ENCODE measurements around the gene GUCY1A2.

Gene GUCY1A2

DNA sequence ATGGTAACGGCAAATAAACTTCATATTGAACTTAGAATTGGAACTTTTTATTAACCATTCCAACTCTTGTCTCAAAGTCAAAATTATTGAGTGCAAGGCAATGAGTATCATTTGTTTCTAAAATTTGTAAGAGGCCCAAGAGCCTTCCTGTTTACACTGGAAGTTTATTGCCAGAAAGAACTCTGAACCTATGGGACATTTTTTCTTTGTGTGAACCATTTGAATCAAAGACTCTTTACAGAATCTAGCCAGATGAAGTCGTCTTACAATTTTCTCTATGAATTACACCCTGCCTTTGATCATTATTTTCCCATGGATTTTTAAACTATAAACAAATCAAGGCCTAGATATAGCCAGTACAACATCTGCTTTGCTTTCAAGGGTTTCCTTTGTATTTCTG, 2.3 kb upstream of the GUCY1A2 start:
- H3K9me3 ChIP-seq (ENCODE audit: control insufficient read depth, low read length) = no peaks in the 10 kb centered on the region
- no peak overlapping the region for H3K4me3 ChIP-seq (ENCODE audit: low read length)
- peaks cover 9% of the 10 kb centered on the region for H3K4me1 ChIP-seq (ENCODE audit: control insufficient read depth, insufficient read depth, low read length)
- H3K27me3 ChIP-seq (ENCODE audit: control insufficient read depth, insufficient read depth, low read length) = peaks cover 33% of the 10 kb centered on the region
- H3K9ac ChIP-seq (ENCODE audit: low read length) = no peak overlapping the region
- H3K36me3 ChIP-seq (ENCODE audit: control insufficient read depth, insufficient read depth, low read length) = no peaks in the 10 kb centered on the region

DNA sequence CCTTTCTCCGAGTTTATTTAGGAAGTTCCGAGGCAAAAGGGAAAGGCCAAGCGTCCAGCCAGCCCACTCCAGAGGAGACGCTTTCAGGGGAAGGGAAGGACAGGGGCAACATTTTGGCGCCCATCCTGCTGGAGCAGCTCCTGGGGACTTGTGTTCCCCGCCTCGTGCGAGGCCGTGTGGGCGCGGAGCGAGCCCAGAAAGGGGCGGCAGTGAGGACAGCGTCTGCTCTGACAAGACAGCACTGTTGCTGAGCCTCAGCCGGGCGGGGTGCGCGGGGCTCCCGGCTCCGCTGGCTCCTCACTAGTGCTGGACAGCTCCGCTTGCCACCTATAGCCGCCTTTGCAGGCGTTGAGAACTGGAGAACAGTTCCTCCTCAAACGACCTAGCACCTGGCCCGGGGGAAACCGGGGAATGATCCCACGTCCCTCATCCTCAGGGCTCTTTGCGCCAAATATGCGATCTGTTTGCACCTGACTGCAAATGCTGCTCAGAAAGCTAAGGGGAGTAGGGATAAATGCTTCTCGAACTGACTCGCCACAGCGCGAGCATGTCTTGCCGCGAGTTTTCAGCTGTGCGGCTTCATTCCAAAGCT, 722 bp upstream of the GUCY1A2 start:
- Histone ChIP-seq H3K9me3 (ENCODE audit: control insufficient read depth, low read length) (no peaks in the 10 kb centered on the region), H3K9ac (ENCODE audit: low read length) (no peak overlapping the region), H3K4me1 (ENCODE audit: control insufficient read depth, insufficient read depth, low read length) (peaks cover 9% of the 10 kb centered on the region), H3K4me3 (ENCODE audit: low read length) (no peak overlapping the region), H3K27me3 (ENCODE audit: control insufficient read depth, insufficient read depth, low read length) (peaks cover 33% of the 10 kb centered on the region), H3K36me3 (ENCODE audit: control insufficient read depth, insufficient read depth, low read length) (no peaks in the 10 kb centered on the region)

DNA sequence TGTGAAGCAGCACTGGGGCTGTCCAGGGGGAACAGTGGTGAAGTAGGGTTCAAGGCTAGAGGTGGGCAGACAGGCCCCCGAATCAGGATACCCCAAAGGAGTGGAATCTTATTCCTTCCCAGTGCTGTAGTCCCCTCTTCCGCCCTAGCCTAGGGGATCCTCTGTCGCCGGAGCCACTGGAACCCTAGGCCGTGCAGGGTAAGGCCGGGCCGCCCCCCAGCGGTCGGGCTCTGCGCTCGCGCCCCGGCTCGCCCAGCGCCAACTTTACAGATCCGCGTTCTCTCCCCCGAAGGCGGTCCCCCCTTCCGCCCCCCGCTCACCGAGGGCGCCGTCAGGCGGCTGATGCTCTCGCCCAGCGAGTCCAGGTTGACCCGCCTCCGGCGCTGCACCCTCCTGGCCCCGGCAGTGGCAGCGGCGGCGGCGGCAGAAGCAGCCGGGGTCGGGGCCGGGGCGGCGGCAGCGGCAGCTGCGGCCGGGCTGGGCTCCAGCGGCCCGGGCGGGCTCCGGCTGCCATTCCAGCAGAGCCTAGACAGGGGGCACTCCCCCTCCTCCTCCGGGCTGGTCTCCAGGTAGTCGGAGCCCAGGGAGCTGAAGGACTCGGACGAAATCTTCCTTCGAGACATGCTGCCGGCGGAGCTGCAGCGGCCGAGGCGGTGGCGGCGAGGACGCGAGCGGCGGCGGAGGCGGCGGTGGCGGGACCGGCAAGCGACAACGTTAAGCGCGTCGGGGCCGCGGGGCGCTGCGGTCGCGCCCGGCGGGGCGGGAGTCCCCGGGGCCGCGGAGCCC, 650 bp downstream of the GUCY1A2 start:
- Histone ChIP-seq H3K27me3 (ENCODE audit: control insufficient read depth, insufficient read depth, low read length) (peaks cover 33% of the 10 kb centered on the region), H3K9me3 (ENCODE audit: control insufficient read depth, low read length) (no peaks in the 10 kb centered on the region), H3K9ac (ENCODE audit: low read length) (no peak overlapping the region), H3K4me3 (ENCODE audit: low read length) (no peak overlapping the region), H3K4me1 (ENCODE audit: control insufficient read depth, insufficient read depth, low read length) (peaks cover 9% of the 10 kb centered on the region), H3K36me3 (ENCODE audit: control insufficient read depth, insufficient read depth, low read length) (no peaks in the 10 kb centered on the region)

DNA sequence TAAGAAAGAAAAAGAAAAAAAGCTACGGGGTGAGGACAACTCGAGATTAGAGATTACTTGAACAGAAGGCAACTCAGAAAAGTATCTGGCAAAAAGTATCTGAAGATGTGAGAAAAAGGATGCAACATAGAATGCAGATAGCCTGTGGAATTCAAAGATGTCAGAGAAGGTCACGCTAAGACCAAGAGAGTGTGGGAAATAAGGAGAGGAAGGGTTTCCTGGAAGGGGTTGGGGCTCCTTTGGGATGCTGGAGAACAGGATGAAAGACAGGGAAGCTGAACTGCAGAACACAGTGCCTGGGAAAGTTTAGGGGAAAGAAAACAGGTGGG, 1.2 kb downstream of the GUCY1A2 start:
- Histone ChIP-seq H3K9me3 (ENCODE audit: control insufficient read depth, low read length) (no peaks in the 10 kb centered on the region), H3K4me3 (ENCODE audit: low read length) (no peak overlapping the region), H3K36me3 (ENCODE audit: control insufficient read depth, insufficient read depth, low read length) (no peaks in the 10 kb centered on the region), H3K4me1 (ENCODE audit: control insufficient read depth, insufficient read depth, low read length) (peaks cover 9% of the 10 kb centered on the region), H3K27me3 (ENCODE audit: control insufficient read depth, insufficient read depth, low read length) (peaks cover 33% of the 10 kb centered on the region), H3K9ac (ENCODE audit: low read length) (no peak overlapping the region)

DNA sequence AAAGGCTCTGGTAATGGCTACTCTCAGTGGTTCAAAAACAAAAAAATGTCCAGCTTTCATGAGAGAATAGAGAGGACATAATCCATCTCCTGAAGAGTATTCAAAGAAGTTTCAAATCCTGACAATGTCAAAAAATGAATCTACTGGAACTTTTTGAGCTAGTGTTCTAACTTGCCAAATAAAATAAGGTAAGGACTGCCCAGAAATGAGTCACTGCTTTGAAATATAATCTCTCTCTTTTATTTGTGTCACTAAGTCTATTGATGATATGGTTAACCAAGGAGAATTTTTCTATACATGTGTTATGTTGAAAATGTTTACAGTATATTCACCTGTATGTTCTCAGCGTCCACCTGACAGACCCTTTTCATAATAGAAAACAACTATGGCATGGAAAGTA, 3.4 kb downstream of the GUCY1A2 start:
- Histone ChIP-seq H3K4me1 (ENCODE audit: control insufficient read depth, insufficient read depth, low read length) (peaks cover 9% of the 10 kb centered on the region), H3K36me3 (ENCODE audit: control insufficient read depth, insufficient read depth, low read length) (no peaks in the 10 kb centered on the region), H3K9me3 (ENCODE audit: control insufficient read depth, low read length) (no peaks in the 10 kb centered on the region), H3K4me3 (ENCODE audit: low read length) (no peak overlapping the region), H3K27me3 (ENCODE audit: control insufficient read depth, insufficient read depth, low read length) (peaks cover 33% of the 10 kb centered on the region), H3K9ac (ENCODE audit: low read length) (no peak overlapping the region)

DNA sequence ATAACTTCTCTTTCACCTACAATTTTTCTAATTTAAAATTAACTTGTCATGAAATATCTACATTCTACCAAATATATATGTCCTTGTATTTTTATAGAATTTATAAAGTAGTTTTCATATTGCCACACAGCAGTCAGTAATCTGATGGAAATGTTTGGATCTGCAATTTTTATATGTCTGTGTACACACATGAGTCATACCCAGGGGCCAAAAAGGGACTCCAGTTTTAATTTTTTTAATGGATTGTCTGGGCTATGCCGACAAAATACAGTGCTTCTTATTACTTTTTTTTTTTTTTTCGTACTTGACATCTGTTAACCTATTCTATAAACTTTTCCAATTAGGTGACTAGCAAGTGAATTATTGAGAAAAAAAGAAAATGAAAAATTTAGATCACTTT, 6.3 kb downstream of the GUCY1A2 start:
- H3K9me3 ChIP-seq (ENCODE audit: control insufficient read depth, low read length) = no peaks in the 10 kb centered on the region

DNA sequence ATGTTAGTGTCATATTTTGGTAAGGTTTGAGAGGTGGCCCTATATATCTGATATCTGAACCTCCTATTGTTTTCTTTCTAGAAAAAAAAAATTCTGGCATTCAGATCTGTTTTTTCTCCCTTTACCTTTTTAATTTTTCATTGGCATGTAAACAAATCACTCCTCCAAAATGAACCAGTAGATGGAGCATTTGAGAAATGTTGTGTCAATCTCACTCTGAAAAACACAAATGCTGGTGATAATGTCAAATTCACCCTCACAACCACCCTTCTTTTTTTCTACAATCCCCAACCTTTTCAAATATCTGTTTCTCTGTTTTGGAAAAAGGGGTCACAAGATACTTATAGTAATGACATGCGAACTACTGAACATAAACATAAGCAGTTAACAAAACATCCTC, 9.1 kb downstream of the GUCY1A2 start:
- Histone ChIP-seq H3K9me3 (ENCODE audit: control insufficient read depth, low read length) (no peaks in the 10 kb centered on the region), H3K27me3 (ENCODE audit: control insufficient read depth, insufficient read depth, low read length) (no peaks in the 10 kb centered on the region), H3K9ac (ENCODE audit: low read length) (no peak overlapping the region), H3K4me1 (ENCODE audit: control insufficient read depth, insufficient read depth, low read length) (no peaks in the 10 kb centered on the region), H3K36me3 (ENCODE audit: control insufficient read depth, insufficient read depth, low read length) (no peaks in the 10 kb centered on the region), H3K4me3 (ENCODE audit: low read length) (no peak overlapping the region)

More for the DNA sequence above, 6.3 kb downstream of the GUCY1A2 start:
- H3K27me3 ChIP-seq (ENCODE audit: control insufficient read depth, insufficient read depth, low read length) = peaks cover 11% of the 10 kb centered on the region
- no peaks in the 10 kb centered on the region for H3K4me1 ChIP-seq (ENCODE audit: control insufficient read depth, insufficient read depth, low read length)
- H3K9ac ChIP-seq (ENCODE audit: low read length) = no peak overlapping the region
- no peak overlapping the region for H3K4me3 ChIP-seq (ENCODE audit: low read length)
- no peaks in the 10 kb centered on the region for H3K36me3 ChIP-seq (ENCODE audit: control insufficient read depth, insufficient read depth, low read length)

DNA sequence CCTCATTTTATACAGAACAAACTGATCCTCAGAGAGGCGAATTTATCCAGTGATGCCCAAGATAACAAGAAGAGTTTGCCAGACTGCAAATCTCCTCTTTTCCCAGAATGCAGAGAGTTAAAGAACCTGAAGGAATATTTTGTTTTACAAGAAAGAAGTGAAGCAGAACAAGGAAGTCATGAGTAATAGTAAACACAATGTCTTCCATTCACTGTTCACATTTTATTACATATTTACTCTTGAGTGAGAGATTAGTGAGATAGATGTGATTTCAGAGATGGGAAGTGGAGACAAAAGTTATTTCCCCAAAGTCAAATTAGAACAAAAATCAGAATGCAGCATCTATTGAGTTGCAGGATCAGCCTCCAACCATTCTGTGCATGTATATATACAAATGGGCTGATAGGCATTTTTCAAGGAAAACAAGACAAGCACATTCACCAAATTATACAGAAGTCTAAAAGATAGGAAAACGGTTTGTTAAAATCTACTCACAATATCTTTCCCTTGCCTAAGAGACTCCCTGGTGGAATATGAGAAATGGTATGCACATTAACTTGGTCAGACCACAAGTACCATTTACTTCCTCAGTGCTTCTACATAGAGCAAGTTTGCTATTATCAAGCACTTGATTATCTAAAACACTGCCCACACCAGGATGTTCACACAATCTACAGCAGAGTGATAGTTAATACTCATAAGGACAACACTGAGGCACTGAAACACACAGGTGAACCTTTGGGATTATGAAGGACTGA, 12.0 kb downstream of the GUCY1A2 start:
- no peaks in the 10 kb centered on the region for H3K4me1 ChIP-seq (ENCODE audit: control insufficient read depth, insufficient read depth, low read length)
- no peaks in the 10 kb centered on the region for H3K27me3 ChIP-seq (ENCODE audit: control insufficient read depth, insufficient read depth, low read length)
- H3K9ac ChIP-seq (ENCODE audit: low read length) = no peak overlapping the region
- no peaks in the 10 kb centered on the region for H3K36me3 ChIP-seq (ENCODE audit: control insufficient read depth, insufficient read depth, low read length)
- H3K9me3 ChIP-seq (ENCODE audit: control insufficient read depth, low read length) = no peaks in the 10 kb centered on the region
- H3K4me3 ChIP-seq (ENCODE audit: low read length) = no peak overlapping the region

DNA sequence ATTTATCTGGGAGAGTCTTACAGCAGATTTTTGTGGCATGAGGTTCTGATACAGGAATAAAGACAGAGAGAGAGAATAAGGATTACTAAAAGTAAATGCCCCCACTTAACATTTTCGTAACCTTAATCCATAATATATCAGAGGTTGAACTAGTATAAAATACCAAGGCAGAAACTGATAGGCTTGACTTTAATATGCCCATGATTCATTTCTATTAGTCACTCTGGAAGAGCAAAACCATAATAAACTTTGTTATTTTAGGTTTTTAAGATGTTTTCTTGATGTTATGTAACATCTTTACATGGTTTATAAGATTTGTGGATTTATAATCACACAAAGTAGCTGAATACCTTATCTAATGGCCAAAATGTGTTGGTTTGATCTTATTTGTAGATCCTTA, 19.1 kb downstream of the GUCY1A2 start:
- no peaks in the 10 kb centered on the region for H3K9me3 ChIP-seq (ENCODE audit: control insufficient read depth, low read length)
- H3K4me1 ChIP-seq (ENCODE audit: control insufficient read depth, insufficient read depth, low read length) = no peaks in the 10 kb centered on the region
- H3K27me3 ChIP-seq (ENCODE audit: control insufficient read depth, insufficient read depth, low read length) = no peaks in the 10 kb centered on the region
- no peak overlapping the region for H3K9ac ChIP-seq (ENCODE audit: low read length)
- no peaks in the 10 kb centered on the region for H3K36me3 ChIP-seq (ENCODE audit: control insufficient read depth, insufficient read depth, low read length)
- no peak overlapping the region for H3K4me3 ChIP-seq (ENCODE audit: low read length)

DNA sequence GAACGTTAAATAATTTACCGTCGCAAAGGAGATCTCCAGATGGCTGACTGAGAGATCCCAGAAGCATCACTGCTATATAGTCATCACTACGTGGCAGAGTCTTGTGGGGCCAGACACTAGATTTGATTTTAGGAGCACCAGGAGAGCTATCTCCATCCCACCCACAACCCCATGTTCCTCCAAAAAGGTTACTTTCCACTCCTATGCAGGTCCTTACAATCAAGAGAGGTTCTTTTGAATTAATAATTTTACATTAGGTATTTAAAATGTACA, 19.4 kb downstream of the GUCY1A2 start:
- Histone ChIP-seq H3K4me1 (ENCODE audit: control insufficient read depth, insufficient read depth, low read length) (no peaks in the 10 kb centered on the region), H3K36me3 (ENCODE audit: control insufficient read depth, insufficient read depth, low read length) (no peaks in the 10 kb centered on the region)

DNA sequence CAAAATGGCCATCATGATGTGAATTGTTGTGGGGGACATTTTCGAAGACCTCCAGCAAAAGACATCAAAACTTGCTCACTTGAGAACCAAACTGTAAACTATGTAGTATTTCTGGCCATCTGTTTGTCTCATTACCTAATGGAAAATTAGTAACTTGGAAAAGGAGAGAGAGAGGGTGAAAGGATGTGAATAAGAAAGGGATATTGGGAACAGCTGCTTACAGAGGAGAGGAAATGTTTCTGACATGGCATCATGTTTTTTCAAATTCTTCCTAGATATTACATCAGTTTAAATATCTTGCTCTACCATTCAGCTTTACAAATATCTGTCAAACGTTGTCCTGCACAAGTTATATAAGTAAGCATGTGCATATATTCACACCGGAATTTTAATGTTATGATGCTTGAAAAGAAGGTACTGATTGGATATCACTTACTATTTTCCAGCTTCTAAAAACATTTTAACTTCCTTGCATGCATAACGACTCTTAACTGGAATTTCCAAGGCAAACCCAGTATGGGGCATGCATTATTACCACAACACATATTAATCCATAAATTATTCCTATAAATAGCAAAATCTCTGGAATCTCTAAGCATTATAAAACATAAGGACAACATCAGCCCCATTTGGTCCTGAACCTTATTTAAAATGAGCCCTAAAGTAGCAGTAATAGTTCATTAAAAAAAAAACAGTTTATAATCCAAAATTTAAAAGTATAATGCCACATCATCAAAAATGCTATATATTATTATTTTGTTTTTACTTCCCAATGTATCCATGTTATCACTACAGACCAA, 20.0 kb downstream of the GUCY1A2 start:
- Histone ChIP-seq H3K9me3 (ENCODE audit: control insufficient read depth, low read length) (no peaks in the 10 kb centered on the region), H3K27me3 (ENCODE audit: control insufficient read depth, insufficient read depth, low read length) (no peaks in the 10 kb centered on the region), H3K36me3 (ENCODE audit: control insufficient read depth, insufficient read depth, low read length) (no peaks in the 10 kb centered on the region), H3K4me3 (ENCODE audit: low read length) (no peak overlapping the region), H3K4me1 (ENCODE audit: control insufficient read depth, insufficient read depth, low read length) (no peaks in the 10 kb centered on the region), H3K9ac (ENCODE audit: low read length) (no peak overlapping the region)

More for the DNA sequence above, 19.4 kb downstream of the GUCY1A2 start:
- no peak overlapping the region for H3K4me3 ChIP-seq (ENCODE audit: low read length)
- H3K27me3 ChIP-seq (ENCODE audit: control insufficient read depth, insufficient read depth, low read length) = no peaks in the 10 kb centered on the region
- H3K9ac ChIP-seq (ENCODE audit: low read length) = no peak overlapping the region
- H3K9me3 ChIP-seq (ENCODE audit: control insufficient read depth, low read length) = no peaks in the 10 kb centered on the region

DNA sequence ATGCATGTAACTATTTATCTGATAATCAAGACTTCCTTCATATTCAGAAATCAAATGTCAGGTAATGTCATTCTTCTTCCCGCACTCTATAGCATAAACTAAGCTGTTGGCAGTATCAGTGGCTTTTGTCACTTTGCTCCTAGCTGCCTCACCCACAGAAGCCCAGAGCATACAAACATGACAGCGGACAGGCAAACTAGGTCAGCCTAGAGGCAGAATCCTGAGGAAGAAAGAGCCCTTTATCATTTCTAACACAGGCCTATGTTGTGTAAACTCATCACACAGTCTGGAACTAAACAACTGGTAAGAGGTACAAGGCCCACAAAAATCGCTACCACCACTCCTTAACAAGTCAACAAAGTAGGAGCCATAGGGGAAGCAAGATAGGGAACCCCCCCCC, 21.0 kb downstream of the GUCY1A2 start:
- no peaks in the 10 kb centered on the region for H3K4me1 ChIP-seq (ENCODE audit: control insufficient read depth, insufficient read depth, low read length)
- H3K9me3 ChIP-seq (ENCODE audit: control insufficient read depth, low read length) = no peaks in the 10 kb centered on the region
- H3K27me3 ChIP-seq (ENCODE audit: control insufficient read depth, insufficient read depth, low read length) = no peaks in the 10 kb centered on the region
- H3K4me3 ChIP-seq (ENCODE audit: low read length) = no peak overlapping the region
- no peak overlapping the region for H3K9ac ChIP-seq (ENCODE audit: low read length)
- H3K36me3 ChIP-seq (ENCODE audit: control insufficient read depth, insufficient read depth, low read length) = no peaks in the 10 kb centered on the region
